ENCODE data around the gene R3HDML. TPM values are rescaled to one million over a fixed set of nuclear protein-coding genes. Genes with fewer than 3 reads are reported as not detected.

R3HDML gene
- total and polyA plus RNA-seq, 2 of the 13 experiments (the other 11 are each of a cell fraction or from before 2014, with no cell fraction given) = not detected

- TF ChIP-seq ZNF280B (CRISPR knock-in tag; IDR thresholded peaks at IDR 0.05; ENCODE audit: borderline replicate concordance) = peak; percentile 90
- no peak for TF ChIP-seq ZBTB42 (CRISPR knock-in tag; IDR thresholded peaks at IDR 0.05)
- no peak for TF ChIP-seq RNF219 (CRISPR knock-in tag; IDR thresholded peaks at IDR 0.05)
- TF ChIP-seq ZBTB14 (CRISPR knock-in tag; IDR thresholded peaks at IDR 0.05) = 0 out of 2 replicates have a peak, but pooled peaks have one; percentile 15
- no peak for TF ChIP-seq SNRNP70 (IDR thresholded peaks at IDR 0.05; ENCODE audit: low read depth, low read length)
- TF ChIP-seq MTA3 (CRISPR knock-in tag; IDR thresholded peaks at IDR 0.05) = no peak
- TF ChIP-seq RBM39 (IDR thresholded peaks at IDR 0.05; ENCODE audit: low read depth, low read length, poor library complexity, severe bottlenecking) = peak; percentile 42
- no peak for TF ChIP-seq FOXJ3 (CRISPR knock-in tag; IDR thresholded peaks at IDR 0.05; ENCODE audit: borderline replicate concordance)
- TF ChIP-seq DMTF1 (CRISPR knock-in tag; IDR thresholded peaks at IDR 0.05) = no peak
- TF ChIP-seq TCF7L2 (IDR thresholded peaks at IDR 0.05; ENCODE audit: low read depth, low read length) = no peak
- TF ChIP-seq RORA (CRISPR knock-in tag; IDR thresholded peaks at IDR 0.05) = no peak
- peak; percentile 93; the same call in 1 of the 2 replicates for TF ChIP-seq ZNF598 (CRISPR knock-in tag; IDR thresholded peaks at IDR 0.05; ENCODE audit: borderline replicate concordance)
- peak; percentile 98 for TF ChIP-seq PHF5A (CRISPR knock-in tag; IDR thresholded peaks at IDR 0.05; ENCODE audit: low read depth, unreplicated experiment)
- peak; percentile 78 for TF ChIP-seq CREB1 (IDR thresholded peaks at IDR 0.05)
- no peak for TF ChIP-seq CREB1 (CRISPR knock-in tag; IDR thresholded peaks at IDR 0.05)
- TF ChIP-seq ZNF800 (CRISPR knock-in tag; IDR thresholded peaks at IDR 0.05) = peak; percentile 96
- peak; percentile 51 for TF ChIP-seq ZNF629 (CRISPR knock-in tag; conservative IDR thresholded peaks at IDR 0.05)
- peak; percentile 98 for TF ChIP-seq ZNF292 (CRISPR knock-in tag; IDR thresholded peaks at IDR 0.05; ENCODE audit: borderline replicate concordance, low read depth)
These were observed 25.9 kb upstream of the R3HDML start, which contains the start of gene FITM2 (continued) for GRCh38 chr20:44310664-44311639.

All from HepG2 (cell line).